HEK293 (cell line): ENCODE measurements around the gene RYR2.

ENCODE experiments used
- CTCF ChIA-PET: fragments of 350-600 bp; formaldehyde crosslinking; extraction: SDS; loops from one replicate; lab custom pipeline; 2021; ENCODE audit warnings: antibody characterized with exemption; lab: Yijun Ruan, JAX
- POLR2A ChIA-PET: fragments of 300-600 bp; formaldehyde crosslinking; extraction: SDS; loops from one replicate; lab custom pipeline; 2020; ENCODE audit warnings: antibody characterized with exemption, inconsistent platforms; lab: Yijun Ruan, JAX
- H3K27ac ChIP-seq: fragments of 200-500 bp; sonication (Bioruptor generic); 2 replicates; pipeline ENCODE4 v1.5.1; 2014; ENCODE audit warnings: low read depth, low read length, control low read depth, inconsistent platforms; ENCODE audit errors: extremely low read depth
- H3K36me3 ChIP-seq, 2 experiments: fragments of 200-500 bp in 1 of 2; sonication (Bioruptor generic) in 1 of 2; 1 replicate in 1 of 2; 2 replicates in 1 of 2; pipeline ENCODE4 v1.5.1; 2014 to 2017; ENCODE audit warnings: inconsistent platforms in 2 of 2, low read length in 2 of 2; ENCODE audit not compliant: control insufficient read depth in 2 of 2, insufficient read depth in 1 of 2
- H3K4me1 ChIP-seq: fragments of 200-500 bp; sonication (Bioruptor generic); 2 replicates; pipeline ENCODE4 v1.5.1; 2014; ENCODE audit warnings: mild to moderate bottlenecking, low read length, inconsistent platforms; ENCODE audit not compliant: control insufficient read depth, insufficient read depth
- H3K4me3 ChIP-seq: 2 replicates; pipeline ENCODE4 v1.5.1; 2011; ENCODE audit warnings: low read depth, mild to moderate bottlenecking, control low read depth, low read length, moderate library complexity
- H3K9me3 ChIP-seq: fragments of 200-500 bp; sonication (Bioruptor generic); 2 replicates; pipeline ENCODE4 v1.5.1; 2014; ENCODE audit warnings: low read depth, low read length, inconsistent platforms; ENCODE audit not compliant: control insufficient read depth, insufficient read depth
- BCL11A ChIP-seq: fragments of 450-650 bp; formaldehyde crosslinking; IDR thresholded peaks from 2 replicates; pipeline ENCODE4 v1.5.1; 2016; ENCODE audit warnings: low read depth, missing biosample characterization, missing genetic modification characterization
- GFI1B ChIP-seq: fragments of 450-650 bp; formaldehyde crosslinking; IDR thresholded peaks from 2 replicates; pipeline ENCODE4 v1.5.1; 2016; ENCODE audit warnings: missing biosample characterization, missing genetic modification characterization
- HOXA7 ChIP-seq: sonication (generic); formaldehyde crosslinking; IDR thresholded peaks from 2 replicates; pipeline ENCODE4 v1.8.1; 2022; ENCODE audit warnings: missing genetic modification reagents, borderline replicate concordance
- KLF1 ChIP-seq: fragments of 450-650 bp; formaldehyde crosslinking; IDR thresholded peaks from 2 replicates; pipeline ENCODE4 v1.5.1; 2016; ENCODE audit warnings: missing biosample characterization, missing genetic modification characterization
- REPIN1 ChIP-seq: fragments of 450-650 bp; formaldehyde crosslinking; IDR thresholded peaks from 2 replicates; pipeline ENCODE4 v1.5.1; 2017; ENCODE audit warnings: missing biosample characterization, missing genetic modification characterization, low read depth
- ZBTB7A ChIP-seq: fragments of 450-650 bp; formaldehyde crosslinking; IDR thresholded peaks from 2 replicates; pipeline ENCODE4 v1.5.1; 2016; ENCODE audit warnings: low read depth, missing biosample characterization, missing genetic modification characterization
- ZNF16 ChIP-seq: fragments of 450-650 bp; formaldehyde crosslinking; IDR thresholded peaks from 2 replicates; pipeline ENCODE4 v1.5.1; 2016; ENCODE audit warnings: low read depth, missing biosample characterization, missing genetic modification characterization
- ZNF248 ChIP-seq: fragments of 450-650 bp; formaldehyde crosslinking; IDR thresholded peaks from 2 replicates; pipeline ENCODE4 v1.5.1; 2017; ENCODE audit warnings: missing biosample characterization, missing genetic modification characterization
- ZNF292 ChIP-seq: fragments of 450-650 bp; formaldehyde crosslinking; IDR thresholded peaks from 2 replicates; pipeline ENCODE4 v1.5.1; 2016; ENCODE audit warnings: low read depth, missing biosample characterization, missing genetic modification characterization, borderline replicate concordance
- ZNF423 ChIP-seq: fragments of 450-650 bp; formaldehyde crosslinking; IDR thresholded peaks from 2 replicates; pipeline ENCODE4 v1.5.1; 2016; ENCODE audit warnings: missing biosample characterization, missing genetic modification characterization
- ZSCAN30 ChIP-seq: fragments of 450-650 bp; IDR thresholded peaks from 2 replicates; pipeline ENCODE4 v1.5.1; 2018; ENCODE audit warnings: missing biosample characterization, mild to moderate bottlenecking, missing genetic modification characterization, moderate library complexity
- TF ChIP-seq, protein P1 (sequence below): fragments of 450-650 bp; formaldehyde crosslinking; conservative IDR thresholded peaks from 2 replicates; pipeline ENCODE4 v1.5.1; 2016; ENCODE audit warnings: low read depth, missing biosample characterization, missing genetic modification characterization
- TF ChIP-seq, protein P2 (sequence below): fragments of 450-650 bp; formaldehyde crosslinking; optimal IDR thresholded peaks from 2 replicates; pipeline ENCODE3; 2016; ENCODE audit warnings: missing biosample characterization, mild to moderate bottlenecking, missing genetic modification characterization
- TF ChIP-seq, protein P3 (sequence below): fragments of 450-650 bp; formaldehyde crosslinking; IDR thresholded peaks from 2 replicates; pipeline ENCODE4 v1.5.1; 2016; ENCODE audit warnings: missing biosample characterization, missing genetic modification characterization
- TF ChIP-seq, protein P4 (sequence below): fragments of 450-650 bp; formaldehyde crosslinking; conservative IDR thresholded peaks from 2 replicates; pipeline ENCODE4 v1.5.1; 2016; ENCODE audit warnings: low read depth, missing biosample characterization, missing genetic modification characterization
- TF ChIP-seq, protein P5 (sequence below): fragments of 450-650 bp; formaldehyde crosslinking; IDR thresholded peaks from 2 replicates; pipeline ENCODE4 v1.5.1; 2017; ENCODE audit warnings: missing biosample characterization, missing genetic modification characterization

RYR2 gene

DNA sequence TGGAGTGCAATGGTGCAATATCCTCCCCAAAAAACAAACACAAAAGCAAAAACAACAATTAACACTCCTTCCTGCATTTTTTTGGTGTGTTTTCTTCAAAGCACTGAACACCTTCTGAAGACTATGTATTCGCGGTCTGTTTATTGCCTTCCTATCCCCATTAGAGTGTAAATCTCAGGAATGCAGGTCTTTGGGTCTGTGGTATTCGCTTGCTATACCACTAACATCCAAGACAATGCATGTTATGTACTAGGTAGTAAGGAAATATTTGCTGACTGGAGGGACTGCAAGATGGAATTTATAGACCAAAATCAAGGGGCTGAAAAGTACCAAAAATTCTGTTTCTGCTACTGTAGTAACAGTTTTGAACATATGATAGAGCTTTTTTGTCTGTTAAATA is 299.4 kb downstream of the RYR2 start:
- H3K4me1 ChIP-seq, result no peaks in the 10 kb centered on the region
- ChIA-PET POLR2A (no interaction called here), CTCF (interaction anchor here (0.6 kb wide), 1 partner anchor 85 kb away, joined by 5 read pairs; no protein-coding TSS in a partner anchor)
- no peaks in the 10 kb centered on the region for H3K36me3 ChIP-seq
- TF ChIP-seq, protein P1, sequence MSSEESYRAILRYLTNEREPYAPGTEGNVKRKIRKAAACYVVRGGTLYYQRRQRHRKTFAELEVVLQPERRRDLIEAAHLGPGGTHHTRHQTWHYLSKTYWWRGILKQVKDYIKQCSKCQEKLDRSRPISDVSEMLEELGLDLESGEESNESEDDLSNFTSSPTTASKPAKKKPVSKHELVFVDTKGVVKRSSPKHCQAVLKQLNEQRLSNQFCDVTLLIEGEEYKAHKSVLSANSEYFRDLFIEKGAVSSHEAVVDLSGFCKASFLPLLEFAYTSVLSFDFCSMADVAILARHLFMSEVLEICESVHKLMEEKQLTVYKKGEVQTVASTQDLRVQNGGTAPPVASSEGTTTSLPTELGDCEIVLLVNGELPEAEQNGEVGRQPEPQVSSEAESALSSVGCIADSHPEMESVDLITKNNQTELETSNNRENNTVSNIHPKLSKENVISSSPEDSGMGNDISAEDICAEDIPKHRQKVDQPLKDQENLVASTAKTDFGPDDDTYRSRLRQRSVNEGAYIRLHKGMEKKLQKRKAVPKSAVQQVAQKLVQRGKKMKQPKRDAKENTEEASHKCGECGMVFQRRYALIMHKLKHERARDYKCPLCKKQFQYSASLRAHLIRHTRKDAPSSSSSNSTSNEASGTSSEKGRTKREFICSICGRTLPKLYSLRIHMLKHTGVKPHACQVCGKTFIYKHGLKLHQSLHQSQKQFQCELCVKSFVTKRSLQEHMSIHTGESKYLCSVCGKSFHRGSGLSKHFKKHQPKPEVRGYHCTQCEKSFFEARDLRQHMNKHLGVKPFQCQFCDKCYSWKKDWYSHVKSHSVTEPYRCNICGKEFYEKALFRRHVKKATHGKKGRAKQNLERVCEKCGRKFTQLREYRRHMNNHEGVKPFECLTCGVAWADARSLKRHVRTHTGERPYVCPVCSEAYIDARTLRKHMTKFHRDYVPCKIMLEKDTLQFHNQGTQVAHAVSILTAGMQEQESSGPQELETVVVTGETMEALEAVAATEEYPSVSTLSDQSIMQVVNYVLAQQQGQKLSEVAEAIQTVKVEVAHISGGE (tag by site-specific recombination), result no peak
- TF ChIP-seq, protein P2, sequence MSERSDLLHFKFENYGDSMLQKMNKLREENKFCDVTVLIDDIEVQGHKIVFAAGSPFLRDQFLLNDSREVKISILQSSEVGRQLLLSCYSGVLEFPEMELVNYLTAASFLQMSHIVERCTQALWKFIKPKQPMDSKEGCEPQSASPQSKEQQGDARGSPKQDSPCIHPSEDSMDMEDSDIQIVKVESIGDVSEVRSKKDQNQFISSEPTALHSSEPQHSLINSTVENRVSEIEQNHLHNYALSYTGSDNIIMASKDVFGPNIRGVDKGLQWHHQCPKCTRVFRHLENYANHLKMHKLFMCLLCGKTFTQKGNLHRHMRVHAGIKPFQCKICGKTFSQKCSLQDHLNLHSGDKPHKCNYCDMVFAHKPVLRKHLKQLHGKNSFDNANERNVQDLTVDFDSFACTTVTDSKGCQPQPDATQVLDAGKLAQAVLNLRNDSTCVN (tag by site-specific recombination), result no peak
- TF ChIP-seq ZBTB7A (no peak), BCL11A (tag by site-specific recombination) (no peak), ZNF292 (tag by site-specific recombination) (no peak), ZNF248 (tag by site-specific recombination) (no peak), HOXA7 (CRISPR knock-in tag) (no peak), GFI1B (tag by site-specific recombination) (no peak), ZSCAN30 (tag by site-specific recombination) (no peak), ZNF16 (no peak), REPIN1 (tag by site-specific recombination) (no peak), KLF1 (tag by site-specific recombination) (no peak), ZNF423 (no peak)
- TF ChIP-seq, protein P3, sequence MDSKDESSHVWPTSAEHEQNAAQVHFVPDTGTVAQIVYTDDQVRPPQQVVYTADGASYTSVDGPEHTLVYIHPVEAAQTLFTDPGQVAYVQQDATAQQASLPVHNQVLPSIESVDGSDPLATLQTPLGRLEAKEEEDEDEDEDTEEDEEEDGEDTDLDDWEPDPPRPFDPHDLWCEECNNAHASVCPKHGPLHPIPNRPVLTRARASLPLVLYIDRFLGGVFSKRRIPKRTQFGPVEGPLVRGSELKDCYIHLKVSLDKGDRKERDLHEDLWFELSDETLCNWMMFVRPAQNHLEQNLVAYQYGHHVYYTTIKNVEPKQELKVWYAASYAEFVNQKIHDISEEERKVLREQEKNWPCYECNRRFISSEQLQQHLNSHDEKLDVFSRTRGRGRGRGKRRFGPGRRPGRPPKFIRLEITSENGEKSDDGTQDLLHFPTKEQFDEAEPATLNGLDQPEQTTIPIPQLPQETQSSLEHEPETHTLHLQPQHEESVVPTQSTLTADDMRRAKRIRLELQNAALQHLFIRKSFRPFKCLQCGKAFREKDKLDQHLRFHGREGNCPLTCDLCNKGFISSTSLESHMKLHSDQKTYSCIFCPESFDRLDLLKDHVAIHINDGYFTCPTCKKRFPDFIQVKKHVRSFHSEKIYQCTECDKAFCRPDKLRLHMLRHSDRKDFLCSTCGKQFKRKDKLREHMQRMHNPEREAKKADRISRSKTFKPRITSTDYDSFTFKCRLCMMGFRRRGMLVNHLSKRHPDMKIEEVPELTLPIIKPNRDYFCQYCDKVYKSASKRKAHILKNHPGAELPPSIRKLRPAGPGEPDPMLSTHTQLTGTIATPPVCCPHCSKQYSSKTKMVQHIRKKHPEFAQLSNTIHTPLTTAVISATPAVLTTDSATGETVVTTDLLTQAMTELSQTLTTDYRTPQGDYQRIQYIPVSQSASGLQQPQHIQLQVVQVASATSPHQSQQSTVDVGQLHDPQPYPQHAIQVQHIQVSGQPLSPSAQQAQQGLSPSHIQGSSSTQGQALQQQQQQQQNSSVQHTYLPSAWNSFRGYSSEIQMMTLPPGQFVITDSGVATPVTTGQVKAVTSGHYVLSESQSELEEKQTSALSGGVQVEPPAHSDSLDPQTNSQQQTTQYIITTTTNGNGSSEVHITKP (tag by site-specific recombination), result no peak
- TF ChIP-seq, protein P4, sequence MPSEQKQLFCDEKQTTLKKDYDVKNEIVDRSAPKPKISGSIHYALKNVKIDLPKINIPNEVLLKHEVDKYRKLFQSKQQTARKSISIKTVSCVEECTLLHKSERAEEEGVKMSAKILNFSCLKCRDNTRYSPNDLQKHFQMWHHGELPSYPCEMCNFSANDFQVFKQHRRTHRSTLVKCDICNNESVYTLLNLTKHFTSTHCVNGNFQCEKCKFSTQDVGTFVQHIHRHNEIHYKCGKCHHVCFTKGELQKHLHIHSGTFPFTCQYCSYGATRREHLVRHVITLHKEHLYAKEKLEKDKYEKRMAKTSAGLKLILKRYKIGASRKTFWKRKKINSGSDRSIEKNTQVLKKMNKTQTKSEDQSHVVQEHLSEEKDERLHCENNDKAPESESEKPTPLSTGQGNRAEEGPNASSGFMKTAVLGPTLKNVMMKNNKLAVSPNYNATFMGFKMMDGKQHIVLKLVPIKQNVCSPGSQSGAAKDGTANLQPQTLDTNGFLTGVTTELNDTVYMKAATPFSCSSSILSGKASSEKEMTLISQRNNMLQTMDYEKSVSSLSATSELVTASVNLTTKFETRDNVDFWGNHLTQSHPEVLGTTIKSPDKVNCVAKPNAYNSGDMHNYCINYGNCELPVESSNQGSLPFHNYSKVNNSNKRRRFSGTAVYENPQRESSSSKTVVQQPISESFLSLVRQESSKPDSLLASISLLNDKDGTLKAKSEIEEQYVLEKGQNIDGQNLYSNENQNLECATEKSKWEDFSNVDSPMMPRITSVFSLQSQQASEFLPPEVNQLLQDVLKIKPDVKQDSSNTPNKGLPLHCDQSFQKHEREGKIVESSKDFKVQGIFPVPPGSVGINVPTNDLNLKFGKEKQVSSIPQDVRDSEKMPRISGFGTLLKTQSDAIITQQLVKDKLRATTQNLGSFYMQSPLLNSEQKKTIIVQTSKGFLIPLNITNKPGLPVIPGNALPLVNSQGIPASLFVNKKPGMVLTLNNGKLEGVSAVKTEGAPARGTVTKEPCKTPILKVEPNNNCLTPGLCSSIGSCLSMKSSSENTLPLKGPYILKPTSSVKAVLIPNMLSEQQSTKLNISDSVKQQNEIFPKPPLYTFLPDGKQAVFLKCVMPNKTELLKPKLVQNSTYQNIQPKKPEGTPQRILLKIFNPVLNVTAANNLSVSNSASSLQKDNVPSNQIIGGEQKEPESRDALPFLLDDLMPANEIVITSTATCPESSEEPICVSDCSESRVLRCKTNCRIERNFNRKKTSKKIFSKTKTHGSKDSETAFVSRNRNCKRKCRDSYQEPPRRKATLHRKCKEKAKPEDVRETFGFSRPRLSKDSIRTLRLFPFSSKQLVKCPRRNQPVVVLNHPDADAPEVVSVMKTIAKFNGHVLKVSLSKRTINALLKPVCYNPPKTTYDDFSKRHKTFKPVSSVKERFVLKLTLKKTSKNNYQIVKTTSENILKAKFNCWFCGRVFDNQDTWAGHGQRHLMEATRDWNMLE, result no peak
- TF ChIP-seq, protein P5, sequence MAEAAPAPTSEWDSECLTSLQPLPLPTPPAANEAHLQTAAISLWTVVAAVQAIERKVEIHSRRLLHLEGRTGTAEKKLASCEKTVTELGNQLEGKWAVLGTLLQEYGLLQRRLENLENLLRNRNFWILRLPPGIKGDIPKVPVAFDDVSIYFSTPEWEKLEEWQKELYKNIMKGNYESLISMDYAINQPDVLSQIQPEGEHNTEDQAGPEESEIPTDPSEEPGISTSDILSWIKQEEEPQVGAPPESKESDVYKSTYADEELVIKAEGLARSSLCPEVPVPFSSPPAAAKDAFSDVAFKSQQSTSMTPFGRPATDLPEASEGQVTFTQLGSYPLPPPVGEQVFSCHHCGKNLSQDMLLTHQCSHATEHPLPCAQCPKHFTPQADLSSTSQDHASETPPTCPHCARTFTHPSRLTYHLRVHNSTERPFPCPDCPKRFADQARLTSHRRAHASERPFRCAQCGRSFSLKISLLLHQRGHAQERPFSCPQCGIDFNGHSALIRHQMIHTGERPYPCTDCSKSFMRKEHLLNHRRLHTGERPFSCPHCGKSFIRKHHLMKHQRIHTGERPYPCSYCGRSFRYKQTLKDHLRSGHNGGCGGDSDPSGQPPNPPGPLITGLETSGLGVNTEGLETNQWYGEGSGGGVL (tag by site-specific recombination), result no peak
- H3K9me3 ChIP-seq, result no peaks in the 10 kb centered on the region
- no peak overlapping the region for H3K27ac ChIP-seq
- no peak overlapping the region for H3K4me3 ChIP-seq
